ENCODE results near the gene LIN9.

DNA sequence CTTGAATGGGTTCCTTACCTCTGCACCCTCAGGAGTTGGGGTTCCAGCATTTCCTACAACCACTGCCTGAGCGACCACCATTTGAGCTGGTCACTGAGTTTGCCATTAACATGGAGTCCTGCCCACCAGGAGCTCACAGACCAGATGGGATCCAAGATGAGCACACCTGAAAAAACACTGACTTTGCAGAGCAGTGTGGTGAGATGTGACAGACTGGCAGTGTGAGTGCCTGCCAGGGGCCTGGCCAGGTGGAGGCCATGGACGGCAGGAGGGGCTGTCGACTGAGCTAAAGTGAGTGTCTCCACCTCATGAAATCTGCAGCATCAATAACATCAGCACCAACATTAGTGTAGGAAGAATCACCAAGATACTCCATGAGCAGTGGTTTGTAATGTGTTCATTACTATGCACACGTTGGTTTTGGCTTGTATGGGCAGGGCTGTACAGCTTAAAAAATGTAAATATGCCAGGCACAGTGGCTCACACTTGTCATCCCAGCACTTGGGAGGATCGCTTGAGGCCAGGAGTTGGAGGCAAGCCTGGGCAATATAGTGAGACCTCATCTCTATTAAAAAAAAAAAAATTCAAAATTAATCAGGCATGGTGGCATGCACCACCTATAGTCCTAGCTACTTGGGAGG lies 97.7 kb downstream of the LIN9 start:
- TF ChIP-seq, protein P1, sequence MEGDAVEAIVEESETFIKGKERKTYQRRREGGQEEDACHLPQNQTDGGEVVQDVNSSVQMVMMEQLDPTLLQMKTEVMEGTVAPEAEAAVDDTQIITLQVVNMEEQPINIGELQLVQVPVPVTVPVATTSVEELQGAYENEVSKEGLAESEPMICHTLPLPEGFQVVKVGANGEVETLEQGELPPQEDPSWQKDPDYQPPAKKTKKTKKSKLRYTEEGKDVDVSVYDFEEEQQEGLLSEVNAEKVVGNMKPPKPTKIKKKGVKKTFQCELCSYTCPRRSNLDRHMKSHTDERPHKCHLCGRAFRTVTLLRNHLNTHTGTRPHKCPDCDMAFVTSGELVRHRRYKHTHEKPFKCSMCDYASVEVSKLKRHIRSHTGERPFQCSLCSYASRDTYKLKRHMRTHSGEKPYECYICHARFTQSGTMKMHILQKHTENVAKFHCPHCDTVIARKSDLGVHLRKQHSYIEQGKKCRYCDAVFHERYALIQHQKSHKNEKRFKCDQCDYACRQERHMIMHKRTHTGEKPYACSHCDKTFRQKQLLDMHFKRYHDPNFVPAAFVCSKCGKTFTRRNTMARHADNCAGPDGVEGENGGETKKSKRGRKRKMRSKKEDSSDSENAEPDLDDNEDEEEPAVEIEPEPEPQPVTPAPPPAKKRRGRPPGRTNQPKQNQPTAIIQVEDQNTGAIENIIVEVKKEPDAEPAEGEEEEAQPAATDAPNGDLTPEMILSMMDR (IDR thresholded peaks at IDR 0.05), result no peak
- TF ChIP-seq POLR2A (IDR thresholded peaks at IDR 0.05), result no peak
